HUES64 (cell line): ENCODE measurements around the gene MINDY4.
A peak's percentile ranks its signal among the peaks of the same experiment; 100 is the strongest.

Experiments used
- H3K27ac ChIP-seq: 2 replicates; pipeline ENCODE4 v1.7.0; 2013; ENCODE audit warnings: low read depth, low read length, inconsistent platforms
- H3K27me3 ChIP-seq: 2 replicates; pipeline ENCODE4 v1.6.1; 2013; ENCODE audit warnings: mild to moderate bottlenecking, low read length; ENCODE audit not compliant: insufficient read depth
- H3K36me3 ChIP-seq: 2 replicates; pipeline ENCODE4 v1.6.1; 2013; ENCODE audit warnings: mild to moderate bottlenecking, low read length; ENCODE audit not compliant: insufficient read depth
- H3K4me1 ChIP-seq: 2 replicates; pipeline ENCODE4 v1.6.1; 2013; ENCODE audit warnings: mild to moderate bottlenecking, low read length, moderate library complexity; ENCODE audit not compliant: insufficient read depth
- H3K4me3 ChIP-seq: 2 replicates; pipeline ENCODE4 v1.5.1; 2013; ENCODE audit warnings: mild to moderate bottlenecking, low read length, moderate library complexity
- H3K9ac ChIP-seq: 2 replicates; pipeline ENCODE4 v1.6.1; 2013; ENCODE audit warnings: mild to moderate bottlenecking, low read depth, low read length
- H3K9me3 ChIP-seq: 2 replicates; pipeline ENCODE4 v1.6.1; 2013; ENCODE audit warnings: low read depth, low read length; ENCODE audit not compliant: insufficient read depth
- WGBS: fragments of 150-250, 120-280 bp; methylation state at CpG from one replicate; pipeline ENCODE4 v1.1.7; 2013; ENCODE audit warnings: missing lambda C conversion rate; 5-methylcytosine and 5-hydroxymethylcytosine counted together

Gene MINDY4

GRCh38 chr7:30938435-30939316 is 167.5 kb downstream of the MINDY4 start:
- Histone ChIP-seq H3K4me3 (peak overlapping the region; percentile 42), H3K36me3 (no peaks in the 10 kb centered on the region), H3K9me3 (no peaks in the 10 kb centered on the region), H3K27ac (peak overlapping the region; percentile 19), H3K4me1 (no peaks in the 10 kb centered on the region), H3K9ac (peak overlapping the region; percentile 60), H3K27me3 (0 out of 2 replicates have a peak, but pooled peaks cover 4% of the 10 kb centered on the region)
- 5% methylated on average over 25 of the region's 25 CpGs for WGBS

GRCh38 chr7:30941582-30942323 is 170.5 kb downstream of the MINDY4 start:
- WGBS, result 91% methylated on average over 7 of the region's 8 CpGs
- Histone ChIP-seq H3K9me3 (peaks cover 12% of the 10 kb centered on the region; the same call in 1 of the 2 replicates), H3K27me3 (0 out of 2 replicates have a peak, but pooled peaks cover 4% of the 10 kb centered on the region), H3K27ac (no peak overlapping the region), H3K36me3 (no peaks in the 10 kb centered on the region), H3K4me3 (no peak overlapping the region), H3K9ac (no peak overlapping the region), H3K4me1 (no peaks in the 10 kb centered on the region)
